Measurements from ENCODE around the gene SLC7A14.
"Not testable (repeated sequence)": the region's sequence is repeated elsewhere in the genome, so short reads cannot be mapped to it uniquely, and the experiment has no call there.

Gene SLC7A14

DNA sequence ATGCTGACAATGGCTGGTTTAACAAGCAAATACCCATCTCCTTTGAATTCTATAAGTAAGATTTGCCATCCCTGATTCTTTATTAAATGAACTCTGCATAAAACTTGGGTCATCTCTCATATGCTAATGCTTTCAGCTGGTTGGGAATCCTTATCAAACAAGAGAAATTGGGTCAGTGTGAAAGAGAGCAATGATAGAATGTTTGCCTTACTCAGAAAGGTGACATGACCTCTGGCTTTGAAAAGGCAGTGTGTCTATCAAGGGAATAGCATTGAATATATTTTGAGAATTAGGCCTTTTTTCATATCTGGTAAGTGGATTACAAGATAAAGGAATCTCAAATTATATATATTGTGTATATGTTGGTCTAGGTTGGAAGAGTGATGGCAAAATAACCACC is 8.7 kb upstream of the SLC7A14 start:
- no peak for DNase-seq (ENCODE audit: low read depth, low spot score)

GRCh38 chr3:170593634-170594033 is 7.8 kb upstream of the SLC7A14 start:
- DNase-seq (ENCODE audit: low read depth, low spot score) = no peak

DNA sequence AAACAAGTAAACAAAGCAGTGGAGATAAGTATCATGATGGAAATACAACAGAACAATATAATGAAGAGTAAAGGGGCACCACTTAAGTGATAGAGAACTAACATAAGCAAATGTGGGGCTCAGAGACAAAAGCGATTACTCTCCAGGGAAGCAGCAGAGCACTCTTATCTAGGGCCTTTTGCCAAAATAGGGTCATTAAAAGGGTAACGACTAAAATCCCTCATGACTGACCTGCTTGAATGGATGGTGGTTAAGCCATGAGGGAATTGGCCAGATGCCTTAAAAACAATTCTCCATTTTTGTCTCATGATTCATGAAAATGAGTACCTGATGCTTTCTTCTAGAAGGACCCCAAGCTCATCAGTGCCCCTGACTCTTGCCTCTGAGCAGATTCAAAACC is 3.2 kb upstream of the SLC7A14 start:
- no peak for DNase-seq (ENCODE audit: low read depth, low spot score)

DNA sequence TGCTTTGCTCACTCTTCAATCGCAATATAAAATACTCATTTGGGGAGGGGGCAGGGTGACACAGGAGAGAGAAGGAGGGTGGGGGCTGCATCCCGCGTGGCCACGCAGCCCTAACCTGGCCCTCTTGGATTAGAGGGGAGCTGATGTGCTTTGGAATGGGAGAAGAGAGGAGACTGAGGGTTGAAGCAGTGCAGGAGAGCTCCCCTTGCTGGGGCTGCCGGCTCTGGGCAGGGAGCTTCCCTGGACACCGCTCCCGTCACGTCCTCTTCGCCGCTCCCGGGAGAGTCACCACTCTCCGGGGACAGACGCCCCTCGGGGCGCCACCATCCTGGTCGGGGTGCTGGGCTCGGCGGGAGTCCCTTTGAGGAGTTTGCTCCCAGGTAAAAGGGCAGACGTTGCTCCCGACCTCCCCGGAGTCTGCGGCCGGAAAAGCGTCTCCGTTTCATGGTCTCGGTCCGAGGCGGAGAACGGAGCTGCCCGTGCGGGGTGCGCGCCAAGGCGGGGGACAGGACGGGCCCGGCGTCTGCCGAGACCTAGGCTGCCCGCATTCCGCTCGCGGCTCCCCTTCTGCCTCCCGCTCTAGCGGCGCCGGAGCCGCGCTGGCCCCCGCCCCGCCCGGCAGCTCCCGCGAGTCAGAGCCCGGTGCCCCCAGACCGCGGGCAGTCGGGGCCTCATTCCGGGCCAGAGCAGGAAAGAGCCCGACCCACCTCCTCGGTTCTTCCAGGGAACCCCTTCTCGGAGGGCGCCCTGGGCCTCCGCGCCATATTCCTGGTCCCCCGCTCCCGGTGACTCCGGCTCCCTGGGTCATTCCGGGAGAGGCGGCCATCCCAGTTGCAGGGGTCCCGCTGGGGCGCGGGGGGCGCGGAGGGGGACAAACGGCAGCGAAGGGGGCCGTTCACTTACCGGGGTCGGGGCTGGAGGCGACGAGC is 603 bp downstream of the SLC7A14 start:
- DNase-seq (ENCODE audit: low read depth, low spot score) = no peak

DNA sequence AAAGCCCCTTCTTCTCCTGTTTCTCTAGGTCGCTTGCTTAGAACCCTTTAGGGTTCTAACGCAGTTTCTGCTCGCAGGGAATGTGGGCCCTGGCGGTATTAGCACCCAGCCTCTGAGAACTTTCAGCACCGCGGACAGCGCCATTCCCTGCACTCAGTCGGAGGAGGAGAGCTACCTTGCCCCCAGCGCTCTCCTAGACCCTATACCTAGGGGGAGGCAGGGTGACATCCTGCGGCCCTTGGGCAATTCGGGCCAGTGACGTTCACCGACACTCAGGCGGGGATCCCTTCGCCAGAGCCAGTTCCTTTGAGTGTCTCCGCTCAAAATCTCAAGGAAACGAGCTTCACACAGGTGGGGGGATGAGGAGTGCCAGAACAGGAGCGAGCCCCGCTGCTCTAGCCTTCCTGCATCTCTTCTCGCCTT is 1.3 kb downstream of the SLC7A14 start:
- no peak for DNase-seq (ENCODE audit: low read depth, low spot score)

GRCh38 chr3:170579646-170580045 is 6.2 kb downstream of the SLC7A14 start:
- DNase-seq (ENCODE audit: low read depth, low spot score) = no peak

DNA sequence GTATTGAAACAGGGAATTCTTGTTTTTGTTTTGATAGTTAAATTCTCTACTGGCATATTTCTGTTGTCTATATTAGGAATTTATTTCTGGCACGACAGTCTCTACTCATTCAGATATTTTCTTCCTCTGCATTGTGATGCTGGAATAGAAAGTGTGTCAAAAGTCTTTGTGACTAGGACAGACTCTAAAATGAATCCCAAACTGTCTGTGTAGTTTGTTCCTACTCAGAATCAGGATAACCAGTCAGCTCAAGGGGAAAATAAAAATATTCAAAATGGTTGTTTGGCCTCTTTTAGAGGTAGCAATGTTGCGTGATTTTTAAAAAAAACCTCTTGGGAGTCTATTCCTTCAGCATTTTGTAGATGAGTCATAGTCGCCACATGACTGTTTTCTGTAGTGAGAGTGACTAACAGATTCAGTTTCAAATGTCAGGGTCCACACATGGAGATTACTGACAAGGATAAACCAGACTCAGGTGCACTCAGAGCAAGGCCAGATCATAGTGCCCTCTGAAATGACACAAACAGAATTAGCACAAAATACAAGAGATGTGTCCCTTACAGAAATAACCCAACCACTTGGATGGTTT is 13.1 kb downstream of the SLC7A14 start:
- DNase-seq (ENCODE audit: low read depth, low spot score) = no peak

DNA sequence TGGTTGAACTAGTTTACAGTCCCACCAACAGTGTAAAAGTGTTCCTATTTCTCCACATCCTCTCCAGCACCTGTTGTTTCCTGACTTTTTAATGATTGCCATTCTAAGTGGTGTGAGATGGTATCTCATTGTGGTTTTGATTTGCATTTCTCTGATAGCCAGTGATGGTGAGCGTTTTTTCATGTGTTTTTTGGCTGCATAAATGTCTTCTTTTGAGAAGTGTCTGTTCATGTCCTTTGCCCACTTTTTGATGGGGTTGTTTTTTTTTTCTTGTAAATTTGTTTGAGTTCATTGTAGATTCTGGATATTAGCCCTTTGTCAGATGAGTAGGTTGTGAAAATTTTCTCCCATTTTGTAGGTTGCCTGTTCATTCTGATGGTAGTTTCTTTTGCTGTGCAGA is 18.3 kb downstream of the SLC7A14 start:
- DNase-seq (ENCODE audit: low read depth, low spot score) = not testable (repeated sequence)

DNA sequence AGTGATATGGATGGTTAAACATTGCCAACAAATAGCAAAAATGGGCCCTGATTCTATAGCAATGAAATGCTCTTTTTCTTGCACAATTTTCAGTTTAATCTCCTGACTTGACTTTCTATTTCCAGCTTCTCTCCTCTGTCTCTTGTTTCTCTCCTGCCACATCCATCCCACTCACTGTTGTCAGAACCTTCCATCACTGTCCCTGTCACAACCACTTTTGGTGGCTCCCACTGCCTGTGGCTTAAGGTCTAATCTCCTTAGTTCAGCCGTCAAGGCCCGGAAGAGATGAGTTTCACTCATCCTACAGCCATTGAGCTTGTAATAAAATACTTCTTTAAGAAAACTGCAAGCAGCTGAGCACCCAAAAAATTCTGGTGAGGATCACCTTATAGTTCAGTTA is 19.5 kb downstream of the SLC7A14 start:
- no peak for DNase-seq (ENCODE audit: low read depth, low spot score)

GRCh38 chr3:170565495-170565894 is 20.4 kb downstream of the SLC7A14 start:
- no peak for DNase-seq (ENCODE audit: low read depth, low spot score)

DNA sequence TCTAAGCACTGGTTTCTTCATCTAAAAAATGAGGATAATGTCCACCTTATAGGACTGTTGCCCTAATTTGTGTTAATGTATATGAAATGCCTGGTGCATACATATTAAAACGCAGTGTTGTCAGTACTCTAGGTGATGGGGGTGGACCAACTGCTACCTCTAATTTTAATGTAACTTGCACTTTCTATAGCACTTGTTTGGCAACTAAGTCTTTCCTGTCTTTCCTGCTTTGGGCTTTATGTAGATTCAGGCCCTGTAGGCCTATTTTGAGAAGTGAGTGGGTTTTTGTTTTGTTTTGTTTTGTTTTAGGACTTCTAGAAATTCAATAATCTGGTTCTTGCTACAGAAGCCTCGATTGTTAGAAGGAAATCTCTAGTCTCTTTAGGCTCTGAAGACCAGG is 21.2 kb downstream of the SLC7A14 start:
- no peak for DNase-seq (ENCODE audit: low read depth, low spot score)

DNA sequence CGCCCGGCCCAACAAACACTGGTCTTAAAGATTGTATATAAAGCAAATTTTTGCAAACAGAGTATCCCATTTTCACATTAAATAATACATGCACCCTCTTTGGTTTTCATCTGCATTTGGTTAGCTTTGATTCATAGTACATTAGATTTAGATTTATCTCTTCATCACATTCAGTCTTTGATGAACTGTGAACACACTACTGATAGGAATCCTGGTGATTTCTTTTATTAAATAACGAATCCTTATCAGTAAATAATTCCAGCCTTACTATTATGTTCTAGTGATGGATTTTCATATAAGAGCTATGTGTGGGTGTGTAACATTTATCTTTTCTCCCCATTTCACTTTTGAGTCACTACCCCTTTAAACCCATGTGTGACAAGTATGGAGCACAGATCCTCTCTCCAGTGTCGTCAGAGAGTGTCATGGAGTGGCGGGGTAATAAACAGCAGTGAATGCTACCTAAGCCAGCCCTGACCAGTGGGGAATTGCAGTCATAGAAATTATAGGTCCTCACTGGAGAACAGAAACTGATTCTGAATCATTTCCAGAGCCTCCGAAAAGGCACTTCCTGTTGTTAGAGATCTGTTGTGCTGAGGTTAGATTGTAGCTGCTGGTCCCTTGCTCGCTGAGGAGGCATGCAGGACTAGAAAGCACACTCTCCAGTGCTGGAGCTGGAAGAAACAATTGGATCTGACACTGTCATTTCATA is 22.0 kb downstream of the SLC7A14 start:
- no peak for DNase-seq (ENCODE audit: low read depth, low spot score)

DNA sequence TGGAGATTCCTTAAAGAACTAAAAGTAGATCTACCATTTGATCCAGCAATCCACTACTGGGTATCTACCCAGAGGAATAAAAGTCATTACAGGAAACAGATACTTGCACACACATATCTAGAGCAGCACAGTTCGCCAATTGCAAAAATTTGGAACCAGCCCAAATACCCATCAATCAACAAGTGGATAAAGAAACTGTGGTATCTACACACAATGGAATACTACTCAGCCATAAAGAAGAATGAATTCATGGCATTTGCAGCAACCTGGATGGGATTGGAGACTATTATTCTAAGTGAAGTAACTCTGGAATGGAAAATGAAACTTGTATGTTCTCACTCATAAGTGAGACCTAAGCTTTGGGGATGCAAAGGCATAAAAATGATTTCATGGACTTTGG is 23.8 kb downstream of the SLC7A14 start:
- no peak for DNase-seq (ENCODE audit: low read depth, low spot score)

GRCh38 chr3:170560717-170561382 is 25.0 kb downstream of the SLC7A14 start:
- DNase-seq (ENCODE audit: low read depth, low spot score) = no peak

DNA sequence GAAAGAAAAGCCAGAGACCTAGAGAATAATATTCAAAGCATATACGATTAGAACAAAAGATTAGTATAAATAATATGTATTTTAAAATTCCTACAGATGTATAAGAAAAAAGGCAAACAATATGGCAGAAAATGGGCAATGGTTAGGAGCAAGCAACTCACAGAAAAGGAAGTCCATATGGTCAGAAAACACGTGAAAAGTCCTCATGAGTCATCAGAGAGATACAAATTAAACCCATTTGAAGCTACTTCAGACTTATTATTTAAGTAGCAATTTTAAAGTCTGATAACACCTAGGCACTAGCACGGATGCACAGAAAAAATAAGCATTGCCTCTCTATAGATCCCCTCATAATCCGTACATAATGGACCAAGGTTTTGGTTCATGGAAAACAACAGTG is 25.6 kb downstream of the SLC7A14 start:
- no peak for DNase-seq (ENCODE audit: low read depth, low spot score)

GRCh38 chr3:170558427-170558826 is 27.4 kb downstream of the SLC7A14 start:
- DNase-seq (ENCODE audit: low read depth, low spot score) = no peak

- DNase-seq (ENCODE audit: low read depth, low spot score) = no peak
Observed at GRCh38 chr3:170555329-170555728, 30.5 kb downstream of the SLC7A14 start.

DNA sequence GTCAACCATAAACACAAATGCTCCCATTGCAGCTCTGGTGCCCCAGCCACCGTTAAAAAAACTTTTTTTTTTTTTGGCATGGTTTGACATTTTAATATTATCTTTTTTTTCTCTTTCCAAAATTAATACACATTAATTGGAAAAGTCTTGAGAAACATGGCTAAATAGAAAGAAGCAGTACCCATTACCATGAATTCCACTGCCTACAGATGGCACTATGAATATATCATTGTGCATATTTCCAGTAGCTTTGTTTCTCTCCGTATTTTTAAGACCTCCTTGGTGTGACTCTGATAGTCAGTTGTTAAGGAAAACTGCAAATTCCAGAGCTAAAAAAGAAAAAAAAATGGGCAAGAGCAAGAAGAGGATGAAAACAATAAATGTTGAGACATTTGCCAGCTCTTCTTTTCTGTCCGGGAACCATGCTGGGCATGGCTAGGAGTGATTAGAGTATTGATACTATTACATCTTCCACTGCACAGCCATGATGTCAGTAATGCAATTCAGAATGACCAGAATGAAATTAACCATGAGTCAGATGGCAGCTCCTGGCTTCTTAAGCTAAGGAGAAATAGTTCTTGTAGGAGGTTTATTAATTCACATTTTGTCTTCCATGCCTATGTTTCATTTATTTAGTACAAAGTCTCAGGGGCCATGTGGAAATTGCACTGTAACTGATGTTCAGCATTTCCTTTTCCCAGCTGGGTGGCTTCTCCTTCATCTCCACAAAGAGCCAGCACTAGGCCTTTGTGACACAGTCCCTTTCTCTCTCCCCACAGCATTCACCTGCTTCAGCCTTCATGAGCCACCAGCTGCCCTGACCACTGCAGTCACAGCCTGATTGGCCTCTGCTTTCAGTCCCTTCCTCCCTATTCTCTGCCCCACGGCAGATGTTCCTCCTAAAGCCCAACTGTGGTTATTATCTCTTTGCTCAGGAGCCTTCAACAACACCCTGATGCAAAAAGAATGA is 31.8 kb downstream of the SLC7A14 start:
- no peak for DNase-seq (ENCODE audit: low read depth, low spot score)

DNA sequence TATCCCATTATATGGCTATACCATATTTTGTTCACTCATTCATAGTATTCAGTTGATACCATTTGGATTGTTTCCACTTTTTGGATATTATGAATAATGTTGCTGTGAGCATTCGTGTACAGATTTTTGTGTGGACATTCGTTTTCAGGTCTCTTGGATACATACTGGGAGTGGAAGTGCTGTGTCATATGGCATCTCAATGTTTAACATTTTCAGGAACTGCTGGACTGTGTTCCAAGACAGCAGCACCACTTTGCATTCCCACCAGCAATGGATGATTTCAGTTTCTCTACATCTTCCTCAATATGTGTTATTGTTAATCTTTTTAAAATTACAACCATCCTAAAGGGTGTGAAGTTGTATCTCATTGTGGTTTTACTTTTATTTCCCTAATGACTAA is 34.6 kb downstream of the SLC7A14 start:
- no peak for DNase-seq (ENCODE audit: low read depth, low spot score)

DNA sequence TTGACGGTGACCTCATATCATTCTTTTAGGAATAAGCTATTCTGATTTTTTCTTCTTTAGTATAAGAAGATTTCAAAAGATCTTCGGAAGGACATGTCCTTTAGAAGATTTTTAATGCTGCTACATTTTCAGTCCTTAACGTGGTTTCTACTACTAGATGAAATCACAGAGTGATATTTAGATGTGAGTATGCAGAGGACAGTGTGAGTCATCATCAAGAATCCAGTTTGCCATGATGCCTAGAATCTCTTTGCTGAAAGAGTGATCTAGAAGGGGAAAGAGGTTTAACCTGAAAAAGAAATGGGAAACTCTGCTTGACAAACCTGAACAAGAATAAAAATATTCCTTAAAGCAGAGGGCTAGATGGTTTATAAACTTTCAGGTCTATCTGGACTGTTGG is 43.2 kb downstream of the SLC7A14 start:
- no peak for DNase-seq (ENCODE audit: low read depth, low spot score)

- no peak for DNase-seq (ENCODE audit: low read depth, low spot score)
Observed at GRCh38 chr3:170539897-170540296, 46.0 kb downstream of the SLC7A14 start.

All from activated CD4-positive, CD25-positive, alpha-beta regulatory T cell treated with anti-CD3 and anti-CD28 coated beads, Interleukin-2, amount 50 U/mL, for 16 hours (primary cell).